Activated naive CD4-positive, alpha-beta T cell treated with anti-CD3 and anti-CD28 coated beads for 36 hours (primary cell): ENCODE results near the gene MPHOSPH9. TPM values are rescaled to one million over a fixed set of nuclear protein-coding genes. Genes with fewer than 3 reads are reported as not detected.

Experiments used
- CTCF ChIA-PET: fragments of 350-600 bp; sonication (Branson Sonifier 250); formaldehyde crosslinking; loops from one replicate; lab custom pipeline; 2021; ENCODE audit warnings: antibody characterized with exemption; lab: Charles Lee
- DNase-seq: peaks from one replicate; pipeline ENCODE4 v3.0.0-alpha.2; 2020
- H3K27ac Mint-ChIP-seq: one replicate; pipeline ENCODE4 v1.8.0; 2021; ENCODE audit warnings: mild to moderate bottlenecking, mixed read lengths
- H3K27me3 Mint-ChIP-seq: one replicate; pipeline ENCODE4 v1.8.0; 2021; ENCODE audit warnings: low read depth, mixed read lengths
- H3K36me3 Mint-ChIP-seq: one replicate; pipeline ENCODE4 v1.8.0; 2021; ENCODE audit warnings: low read depth, mixed read lengths
- H3K4me1 Mint-ChIP-seq: one replicate; pipeline ENCODE4 v1.8.0; 2021; ENCODE audit warnings: low read depth, mixed read lengths
- H3K4me3 Mint-ChIP-seq: one replicate; pipeline ENCODE4 v1.8.0; 2021; ENCODE audit warnings: mild to moderate bottlenecking, moderate library complexity, mixed read lengths
- H3K9me3 Mint-ChIP-seq: one replicate; pipeline ENCODE4 v1.8.0; 2021; ENCODE audit warnings: mixed read lengths
- intact Hi-C: fragments of 100-400 bp; cut with micrococcal nuclease; formaldehyde crosslinking; loops from one replicate; pipeline ENCODE4 v1.15.1; 2023
- total RNA-seq, 2 experiments: library from RNA; stranded (reverse); gene quantifications; one replicate each; pipeline ENCODE4 v1.2.3, GENCODE V29; 2021

Gene MPHOSPH9
- total RNA-seq, 2 experiments from 2014 or later, result 111 to 114 TPM

DNA sequence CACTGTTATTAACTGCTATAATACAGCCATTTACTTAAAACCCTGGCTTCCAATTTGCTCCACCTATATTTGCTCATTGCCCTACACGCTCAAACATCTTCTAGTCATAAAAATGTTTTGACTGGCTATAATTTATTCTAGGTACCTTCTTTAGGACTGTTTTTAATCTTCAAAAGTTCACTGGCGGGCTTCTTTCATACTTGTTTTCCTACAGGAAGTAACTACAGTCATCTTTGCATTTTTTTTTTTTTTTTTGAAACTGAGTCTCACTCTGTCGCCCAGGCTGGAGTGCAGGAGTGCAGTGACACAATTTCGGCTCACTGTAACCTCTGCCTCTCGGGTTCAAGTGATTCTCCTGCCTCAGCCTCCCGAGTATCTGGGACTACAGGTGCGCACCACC, 32.5 kb downstream of the MPHOSPH9 start:
- H3K9me3 Mint-ChIP-seq, result peaks cover 3% of the 10 kb centered on the region
- peaks cover 35% of the 10 kb centered on the region for H3K36me3 Mint-ChIP-seq
- CTCF ChIA-PET, result interaction anchor here (1.3 to 1.5 kb wide), 2 partner anchors 37 to 165 kb away, joined by 4 read pairs; partner anchors contain the start of gene SBNO1
- peak; percentile 48 for DNase-seq
- H3K27ac Mint-ChIP-seq, result peak overlapping the region; percentile 79
- H3K4me1 Mint-ChIP-seq, result peaks cover 19% of the 10 kb centered on the region
- intact Hi-C loops, result loop anchor here (2.0 kb wide), 1 partner anchor 32 kb away; the partner anchor contains the start of genes MPHOSPH9 and MTRFR
- no peaks in the 10 kb centered on the region for H3K27me3 Mint-ChIP-seq
- H3K4me3 Mint-ChIP-seq, result no peak overlapping the region

DNA sequence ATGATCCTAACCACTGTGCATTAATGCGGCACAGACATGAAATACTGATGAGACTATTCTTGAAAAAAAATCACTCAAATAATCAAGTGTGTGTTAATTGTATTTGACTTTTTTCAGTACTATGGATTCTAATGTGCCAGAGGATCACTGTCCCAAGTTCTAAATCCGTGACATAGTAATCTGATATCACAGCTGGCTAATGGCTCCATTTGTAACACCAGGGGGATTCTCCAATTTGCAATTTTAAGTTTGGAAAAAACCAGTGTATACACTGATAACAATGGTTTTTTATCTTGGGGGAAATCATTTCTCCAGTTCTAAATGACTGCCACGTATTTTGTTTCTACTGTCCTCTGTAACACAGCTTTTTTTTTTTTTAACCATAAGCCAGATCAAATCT, 33.0 kb downstream of the MPHOSPH9 start:
- H3K27ac Mint-ChIP-seq, result peak overlapping the region; percentile 79
- H3K36me3 Mint-ChIP-seq, result peaks cover 34% of the 10 kb centered on the region
- H3K27me3 Mint-ChIP-seq, result no peaks in the 10 kb centered on the region
- H3K4me1 Mint-ChIP-seq, result peaks cover 19% of the 10 kb centered on the region
- H3K9me3 Mint-ChIP-seq, result peaks cover 3% of the 10 kb centered on the region
- CTCF ChIA-PET, result interaction anchor here (1.3 kb wide), 1 partner anchor 37 kb away, joined by 4 read pairs; no protein-coding TSS in a partner anchor
- no peak overlapping the region for H3K4me3 Mint-ChIP-seq
- intact Hi-C loops, result loop anchor here (1.0 to 2.0 kb wide), 2 partner anchors 33 to 50 kb away; partner anchors contain the start of genes MPHOSPH9 and MTRFR
- DNase-seq, result no peak

DNA sequence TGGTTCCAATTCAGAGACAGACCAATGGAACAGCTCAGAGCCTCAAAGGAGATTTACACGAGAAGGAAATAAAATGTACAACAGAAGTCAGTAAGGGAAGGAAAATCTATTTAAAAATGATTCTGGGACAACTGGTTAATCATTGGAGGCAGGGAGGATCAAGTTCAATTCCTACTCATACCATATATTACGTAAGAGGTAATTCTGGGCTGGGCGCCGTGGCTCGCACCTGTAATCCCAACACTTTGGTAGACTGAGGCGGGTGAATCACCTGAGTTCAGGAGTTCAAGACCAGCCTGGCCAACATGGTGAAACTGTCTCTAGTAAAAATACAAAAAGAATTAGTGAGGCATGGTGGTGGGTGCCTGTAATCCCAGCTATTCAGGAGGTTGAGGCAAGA, 45.3 kb downstream of the MPHOSPH9 start:
- CTCF ChIA-PET, result interaction anchor here (1.8 kb wide), 1 partner anchor 144 kb away, joined by 5 read pairs; no protein-coding TSS in a partner anchor
- peaks cover 37% of the 10 kb centered on the region for H3K36me3 Mint-ChIP-seq

DNA sequence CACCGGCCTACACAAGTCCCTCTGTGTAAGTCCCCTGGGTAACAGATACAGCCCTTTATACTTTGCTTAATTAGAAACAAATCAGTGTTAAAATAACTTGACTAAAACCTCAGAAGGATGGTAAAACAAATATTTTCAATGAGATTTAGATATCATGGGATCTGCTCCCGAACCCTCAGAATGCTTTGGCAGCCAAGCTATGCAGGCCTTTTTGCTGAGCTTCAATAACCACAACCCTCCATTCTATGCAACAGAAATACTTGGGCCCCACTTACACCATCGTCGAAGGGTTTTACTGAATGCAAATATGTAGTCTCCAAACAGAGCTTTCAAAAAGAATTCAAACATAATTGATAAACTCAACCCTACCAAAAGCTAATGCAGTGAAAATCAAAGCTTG, 52.8 kb downstream of the MPHOSPH9 start:
- Mint-ChIP-seq H3K36me3 (peaks cover 30% of the 10 kb centered on the region), H3K9me3 (no peaks in the 10 kb centered on the region)
- CTCF ChIA-PET, result interaction anchor here (0.7 to 0.9 kb wide), 2 partner anchors 62 to 147 kb away, joined by 3 read pairs; no protein-coding TSS in a partner anchor

More for the DNA sequence above, 45.3 kb downstream of the MPHOSPH9 start:
- H3K27me3 Mint-ChIP-seq, result no peaks in the 10 kb centered on the region
- H3K27ac Mint-ChIP-seq, result no peak overlapping the region
- H3K4me1 Mint-ChIP-seq, result no peaks in the 10 kb centered on the region
- no peak for DNase-seq
- H3K9me3 Mint-ChIP-seq, result no peaks in the 10 kb centered on the region
- intact Hi-C loops, result no loop called here
- no peak overlapping the region for H3K4me3 Mint-ChIP-seq

DNA sequence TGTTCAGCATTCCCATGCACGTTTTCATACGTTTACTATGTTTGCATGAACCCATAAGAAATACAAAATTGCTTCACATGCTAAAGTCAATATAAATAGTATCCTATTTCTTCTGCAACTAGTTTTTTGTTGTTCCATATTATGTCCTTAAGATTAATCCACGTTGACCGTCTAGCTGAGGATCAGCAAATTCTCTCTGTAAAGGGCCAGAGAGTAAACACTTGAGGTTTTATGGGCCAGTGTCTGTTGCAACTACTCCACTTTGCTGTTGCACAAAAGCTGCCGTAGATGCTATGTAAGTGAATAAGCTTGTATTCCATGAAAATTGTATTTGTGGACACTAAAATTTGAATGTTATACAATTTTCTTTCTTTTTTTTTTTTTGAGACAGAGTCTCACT, 61.0 kb downstream of the MPHOSPH9 start:
- Mint-ChIP-seq H3K27me3 (no peaks in the 10 kb centered on the region), H3K4me3 (no peak overlapping the region), H3K4me1 (peaks cover 5% of the 10 kb centered on the region), H3K36me3 (peaks cover 15% of the 10 kb centered on the region), H3K9me3 (no peaks in the 10 kb centered on the region), H3K27ac (no peak overlapping the region)
- no peak for DNase-seq
- CTCF ChIA-PET, result interaction anchor here (1.6 kb wide), 1 partner anchor 129 kb away, joined by 5 read pairs; no protein-coding TSS in a partner anchor
- intact Hi-C loops, result no loop called here

More for the DNA sequence above, 52.8 kb downstream of the MPHOSPH9 start:
- H3K4me1 Mint-ChIP-seq, result no peaks in the 10 kb centered on the region
- intact Hi-C loops, result no loop called here
- H3K27ac Mint-ChIP-seq, result no peak overlapping the region
- no peaks in the 10 kb centered on the region for H3K27me3 Mint-ChIP-seq
- H3K4me3 Mint-ChIP-seq, result no peak overlapping the region
- no peak for DNase-seq

DNA sequence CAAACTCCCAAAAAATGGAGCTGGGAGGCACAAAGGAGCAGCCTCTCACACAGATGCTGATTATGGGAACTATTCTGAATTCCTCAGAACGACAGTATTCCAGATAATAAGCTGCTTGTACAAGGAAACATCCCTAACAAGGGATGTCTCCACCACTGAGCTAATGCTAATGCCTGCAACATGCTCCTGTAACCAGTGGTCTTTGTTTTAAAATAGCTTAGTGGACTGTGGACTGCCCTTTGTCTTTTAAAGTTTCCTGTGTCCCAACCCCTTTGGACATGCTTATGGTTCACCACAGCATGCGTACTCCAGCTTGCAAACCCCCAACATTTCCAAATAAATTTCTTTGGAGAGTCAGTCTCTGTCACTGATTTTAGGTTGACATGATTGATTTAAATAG, 65.6 kb downstream of the MPHOSPH9 start:
- no peak for DNase-seq
- peaks cover 5% of the 10 kb centered on the region for H3K4me1 Mint-ChIP-seq
- peaks cover 21% of the 10 kb centered on the region for H3K36me3 Mint-ChIP-seq
- intact Hi-C loops, result no loop called here
- H3K4me3 Mint-ChIP-seq, result no peak overlapping the region
- CTCF ChIA-PET, result interaction anchor here (1.5 kb wide), 1 partner anchor 9 kb away, joined by 7 read pairs; no protein-coding TSS in a partner anchor
- no peaks in the 10 kb centered on the region for H3K27me3 Mint-ChIP-seq
- no peak overlapping the region for H3K27ac Mint-ChIP-seq
- no peaks in the 10 kb centered on the region for H3K9me3 Mint-ChIP-seq

DNA sequence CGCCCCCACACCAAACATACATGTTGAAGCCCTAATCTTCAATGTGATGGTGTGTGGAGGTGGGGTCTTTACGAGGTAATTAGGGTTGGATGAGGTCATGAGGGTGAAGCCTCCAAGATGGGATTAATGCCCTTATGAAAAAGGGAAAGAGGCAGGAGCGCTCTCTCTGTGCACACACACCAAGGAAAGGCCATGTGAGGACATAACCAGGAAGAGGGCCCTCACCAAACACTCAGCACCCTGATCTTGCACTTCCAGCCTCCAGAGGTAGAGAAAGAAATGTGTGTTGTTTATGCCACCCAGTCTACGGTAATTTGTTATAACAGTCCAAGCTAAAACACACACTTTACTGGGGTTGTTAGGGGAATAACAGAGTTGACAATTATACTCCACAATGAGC, 67.4 kb downstream of the MPHOSPH9 start:
- H3K27ac Mint-ChIP-seq, result no peak overlapping the region
- DNase-seq, result no peak
- H3K4me1 Mint-ChIP-seq, result peaks cover 5% of the 10 kb centered on the region
- H3K36me3 Mint-ChIP-seq, result peaks cover 19% of the 10 kb centered on the region
- H3K27me3 Mint-ChIP-seq, result no peaks in the 10 kb centered on the region
- no peak overlapping the region for H3K4me3 Mint-ChIP-seq
- H3K9me3 Mint-ChIP-seq, result no peaks in the 10 kb centered on the region
- intact Hi-C loops, result no loop called here
- CTCF ChIA-PET, result no interaction called here

DNA sequence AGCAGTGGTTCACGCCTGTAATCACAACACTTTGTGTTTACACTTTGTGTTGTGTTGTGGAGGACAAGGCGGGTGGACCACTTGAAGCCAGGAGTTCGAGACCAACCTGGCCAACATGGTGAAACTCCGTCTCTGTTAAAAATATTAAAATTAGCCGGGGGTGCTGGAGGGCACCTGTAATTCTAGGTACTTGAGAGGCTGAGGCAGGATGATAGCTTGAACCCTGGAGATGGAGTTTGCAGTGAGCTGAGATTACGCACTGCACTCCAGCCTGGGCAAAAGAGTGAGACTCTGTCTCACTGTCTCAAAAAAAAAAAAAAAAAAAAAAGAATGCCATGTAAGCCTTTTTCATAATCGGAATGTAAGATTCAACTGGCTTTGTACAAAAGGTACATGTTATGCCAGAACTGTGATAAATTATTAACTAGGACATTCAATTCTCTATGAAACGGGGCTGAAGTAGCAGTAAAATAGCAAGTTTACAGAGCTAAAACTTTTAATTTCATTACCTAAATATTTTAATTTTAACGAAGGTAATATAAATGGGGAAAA, 68.2 kb downstream of the MPHOSPH9 start:
- DNase-seq, result no peak
- Mint-ChIP-seq H3K4me3 (no peak overlapping the region), H3K4me1 (peaks cover 5% of the 10 kb centered on the region), H3K27ac (no peak overlapping the region), H3K27me3 (no peaks in the 10 kb centered on the region), H3K9me3 (no peaks in the 10 kb centered on the region), H3K36me3 (peaks cover 19% of the 10 kb centered on the region)
- intact Hi-C loops, result no loop called here
- CTCF ChIA-PET, result no interaction called here

DNA sequence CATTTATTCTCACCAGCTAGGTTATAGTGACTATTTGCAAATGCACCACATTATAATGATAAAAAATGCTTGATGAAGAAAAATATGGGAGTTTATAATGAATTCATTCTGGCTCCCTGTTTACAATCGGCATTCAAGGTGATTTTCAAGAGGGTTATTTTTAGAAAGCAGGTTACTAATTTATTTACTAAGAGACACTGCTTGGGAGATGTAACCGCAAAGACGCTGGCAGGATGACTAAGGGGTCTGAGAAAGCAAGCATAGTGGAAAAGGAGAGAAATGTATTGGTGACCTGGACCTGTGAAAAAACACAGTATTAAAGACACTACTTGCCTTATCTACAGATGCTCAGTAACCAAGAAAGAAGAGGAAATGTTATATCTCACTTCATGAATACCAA, 68.7 kb downstream of the MPHOSPH9 start:
- DNase-seq, result no peak
- Mint-ChIP-seq H3K9me3 (no peaks in the 10 kb centered on the region), H3K4me1 (peaks cover 5% of the 10 kb centered on the region), H3K4me3 (no peak overlapping the region), H3K27ac (no peak overlapping the region), H3K27me3 (no peaks in the 10 kb centered on the region), H3K36me3 (peaks cover 19% of the 10 kb centered on the region)
- CTCF ChIA-PET, result no interaction called here
- intact Hi-C loops, result no loop called here

DNA sequence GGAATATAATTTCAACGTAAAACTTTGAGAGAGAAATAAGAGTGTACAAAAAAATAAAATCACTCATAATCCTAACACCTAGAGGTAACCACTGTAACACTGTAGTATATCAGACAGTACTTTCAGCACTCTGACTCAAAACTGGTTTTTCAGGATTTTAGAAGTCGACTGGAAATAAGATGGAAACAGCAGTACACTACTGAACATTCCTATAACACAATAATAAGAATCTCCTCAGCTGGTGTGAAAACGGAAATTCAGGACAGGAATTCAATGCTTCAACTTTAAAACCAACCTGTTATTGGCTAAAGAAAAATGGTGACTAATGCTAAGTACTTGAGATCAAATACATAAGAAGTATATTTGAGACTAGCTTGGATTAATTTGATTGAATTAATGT, 69.7 kb downstream of the MPHOSPH9 start:
- Mint-ChIP-seq H3K4me3 (no peak overlapping the region), H3K4me1 (no peaks in the 10 kb centered on the region), H3K27ac (no peak overlapping the region), H3K9me3 (no peaks in the 10 kb centered on the region), H3K36me3 (peaks cover 19% of the 10 kb centered on the region), H3K27me3 (no peaks in the 10 kb centered on the region)
- CTCF ChIA-PET, result no interaction called here
- no peak for DNase-seq
- intact Hi-C loops, result no loop called here

DNA sequence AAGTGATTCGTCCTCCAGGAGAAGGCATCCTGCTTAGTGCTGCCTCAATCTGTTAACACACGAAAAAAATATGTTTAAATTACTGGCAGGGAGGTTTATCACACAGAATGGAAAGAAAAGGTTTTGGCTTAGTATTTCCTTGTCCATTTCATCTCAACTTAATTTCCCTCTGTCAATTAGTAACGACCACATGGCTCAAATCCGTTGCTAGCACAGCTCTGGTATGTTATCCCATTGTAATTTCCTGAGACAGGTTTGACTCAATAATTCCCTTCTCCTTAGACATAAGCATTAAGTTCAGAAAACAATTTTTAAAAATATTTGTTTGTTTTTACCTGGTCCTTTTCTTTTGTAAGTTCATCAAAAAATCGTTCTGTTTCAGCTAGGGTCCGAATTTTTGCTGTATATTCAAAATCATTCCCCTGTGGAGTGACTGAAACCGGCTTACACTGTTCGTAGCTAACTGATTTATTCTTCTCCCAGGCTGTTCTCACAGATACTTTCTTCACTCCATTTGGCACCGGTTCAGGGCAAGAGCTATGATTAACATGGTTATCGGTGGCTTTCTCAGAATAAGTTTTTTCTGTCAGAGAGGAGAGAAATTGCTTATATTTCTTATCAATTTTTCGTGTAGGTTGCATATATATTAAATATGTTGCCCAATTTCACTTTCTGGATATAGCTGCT, 72.0 kb downstream of the MPHOSPH9 start:
- H3K27me3 Mint-ChIP-seq, result no peaks in the 10 kb centered on the region
- CTCF ChIA-PET, result interaction anchor here (0.6 to 1.0 kb wide), 3 partner anchors 8 to 260 kb away, joined by 3 to 7 read pairs (median 3); no protein-coding TSS in a partner anchor
- no peaks in the 10 kb centered on the region for H3K4me1 Mint-ChIP-seq
- no peak overlapping the region for H3K27ac Mint-ChIP-seq
- H3K4me3 Mint-ChIP-seq, result no peak overlapping the region
- peaks cover 21% of the 10 kb centered on the region for H3K36me3 Mint-ChIP-seq
- H3K9me3 Mint-ChIP-seq, result no peaks in the 10 kb centered on the region
- intact Hi-C loops, result no loop called here
- no peak for DNase-seq

DNA sequence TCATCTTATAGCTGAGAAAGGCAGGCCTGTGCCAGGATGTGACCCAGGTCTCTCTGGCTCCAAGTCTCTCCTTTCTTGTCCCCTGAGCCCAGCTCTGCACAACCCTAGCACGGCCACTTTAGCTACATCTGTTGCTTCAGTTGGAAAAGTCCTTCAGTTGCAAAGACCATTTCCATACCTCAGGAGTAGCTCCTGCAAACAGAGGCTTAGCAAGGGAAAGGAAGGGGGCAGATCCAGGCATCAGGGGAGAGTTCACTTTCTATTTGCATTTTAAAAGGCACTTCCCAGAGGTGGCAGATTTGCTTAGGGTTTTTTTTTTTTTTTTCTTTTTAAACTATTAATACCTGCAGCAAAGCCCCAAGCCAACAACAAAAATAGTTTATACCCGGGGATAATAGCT, 79.0 kb downstream of the MPHOSPH9 start:
- intact Hi-C loops, result no loop called here
- DNase-seq, result no peak
- Mint-ChIP-seq H3K27ac (no peak overlapping the region), H3K4me1 (peaks cover 20% of the 10 kb centered on the region), H3K9me3 (no peaks in the 10 kb centered on the region), H3K4me3 (no peak overlapping the region), H3K27me3 (no peaks in the 10 kb centered on the region), H3K36me3 (peaks cover 8% of the 10 kb centered on the region)
- CTCF ChIA-PET, result interaction anchor here (0.6 to 1.7 kb wide), 4 partner anchors 10 to 361 kb away, joined by 3 to 7 read pairs (median 4); no protein-coding TSS in a partner anchor
